H1 (cell line): ENCODE results near the gene DHFR2. TPM values are rescaled to one million over a fixed set of nuclear protein-coding genes. Genes with fewer than 3 reads are reported as not detected.

Source experiments
- BCL11A ChIP-seq, 2 experiments: IDR thresholded peaks; one replicate each; pipeline ENCODE4 v1.6.1; 2011; ENCODE audit warnings: low read depth in 2 of 2, low read length in 2 of 2, mild to moderate bottlenecking in 2 of 2
- CEBPB ChIP-seq: IDR thresholded peaks from 2 replicates; pipeline ENCODE4 v1.6.1; 2012; ENCODE audit warnings: low read depth, low read length
- EZH2 ChIP-seq: fragments of 200-600 bp; sonication (generic); IDR thresholded peaks from 2 replicates; pipeline ENCODE4 v1.7.1; 2012; ENCODE audit warnings: low read depth, mild to moderate bottlenecking, moderate library complexity, low read length, inconsistent platforms; ENCODE audit not compliant: severe bottlenecking
- KDM4A ChIP-seq: IDR thresholded peaks from one replicate; pipeline ENCODE4 v1.7.1; 2012; ENCODE audit warnings: low read depth, mild to moderate bottlenecking, moderate library complexity, low read length, inconsistent platforms; ENCODE audit not compliant: severe bottlenecking
- POU5F1 ChIP-seq: IDR thresholded peaks from 2 replicates; pipeline ENCODE4 v1.6.1; 2011; ENCODE audit warnings: low read depth, mild to moderate bottlenecking, low read length, moderate library complexity
- RBBP5 ChIP-seq: IDR thresholded peaks from 2 replicates; pipeline ENCODE4 v1.7.1; 2012; ENCODE audit warnings: low read depth, mild to moderate bottlenecking, inconsistent platforms, low read length, moderate library complexity, borderline replicate concordance
- SIX5 ChIP-seq: IDR thresholded peaks from 2 replicates; pipeline ENCODE4 v1.6.1; 2011; ENCODE audit warnings: mild to moderate bottlenecking, low read depth, low read length
- polyA plus RNA-seq, 7 experiments: library from polyadenylated mRNA; depleted of rRNA in 3 of 7; stranded (reverse) in 5 of 7; unstranded in 2 of 7; fragments of >200 nt in 5 of 7; fragments of 200-250 nt in 2 of 7; gene quantifications; 1 replicate in 5 of 7; 2 replicates in 1 of 7; 4 replicates in 1 of 7; pipeline versions ENCODE4 v1.2.1 to v1.2.3, GENCODE V29; 2011 to 2013; ENCODE audit warnings: missing spikeins in 2 of 7, mixed read lengths in 2 of 7
- total RNA-seq: library from RNA; stranded (reverse); fragmentation: NEBNext Ultra II Directional; extraction: Animal tissue kit (Norgen Biotek cat#: 25700); gene quantifications from 2 replicates; pipeline ENCODE4 v1.2.1, GENCODE V29; 2021

DHFR2 gene
- total and polyA plus RNA-seq, 2 of the 8 experiments (the other 6 are each of a cell fraction or from before 2014, with no cell fraction given): 0.59 to 2.6 TPM

DNA sequence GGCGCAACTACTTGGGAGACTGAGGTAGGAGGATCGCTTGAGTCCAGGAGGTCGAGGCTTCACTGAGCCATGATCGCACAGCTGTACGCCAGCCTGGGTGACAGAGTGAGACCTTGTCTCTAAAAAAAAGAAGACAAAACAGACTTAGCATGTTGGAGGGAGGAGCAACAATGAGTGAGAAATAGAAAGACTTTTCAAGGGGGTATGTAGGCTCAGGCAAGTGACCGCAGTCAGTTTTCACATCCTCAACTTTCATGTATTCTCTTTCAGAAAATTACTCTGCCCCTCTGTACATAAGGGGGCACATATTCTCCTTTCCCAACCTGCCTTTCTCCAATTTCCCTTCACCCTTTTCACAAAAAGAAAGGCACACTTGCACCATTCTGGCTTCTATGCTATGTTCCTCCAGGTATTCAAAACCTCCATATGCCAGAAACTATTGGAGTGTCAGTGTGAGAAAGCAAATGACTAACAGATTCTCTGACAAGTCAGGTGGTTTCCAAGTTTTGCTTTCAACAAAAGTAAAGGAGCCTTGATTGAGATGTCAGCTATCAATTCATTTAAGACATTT lies 7.7 kb upstream of the DHFR2 start (continued):
- no peak for TF ChIP-seq EZH2
- no peak for TF ChIP-seq KDM4A
- TF ChIP-seq SIX5: no peak
- TF ChIP-seq BCL11A (IDR thresholded peaks at IDR 0.05; ENCODE audit: low read depth in 2 of 2, low read length in 2 of 2): no peak
- TF ChIP-seq POU5F1: no peak
- TF ChIP-seq CEBPB: no peak
- no peak for TF ChIP-seq RBBP5
